SH-SY5Y (cell line): ENCODE results near the gene MEF2A.

Source experiments
- GATA2 ChIP-seq: IDR thresholded peaks from 2 replicates; pipeline ENCODE4 v1.6.1; 2011; ENCODE audit warnings: mild to moderate bottlenecking, low read depth, low read length
- GATA3 ChIP-seq: IDR thresholded peaks from 2 replicates; pipeline ENCODE4 v1.6.1; 2011; ENCODE audit warnings: low read depth, mild to moderate bottlenecking, low read length, moderate library complexity

The MEF2A gene

GRCh38 chr15:99613481-99613880 is 47.7 kb downstream of the MEF2A start:
- TF ChIP-seq GATA3 = no peak
- TF ChIP-seq GATA2 = no peak

GRCh38 chr15:99613887-99614647 is 48.3 kb downstream of the MEF2A start:
- TF ChIP-seq GATA3 = no peak

DNA sequence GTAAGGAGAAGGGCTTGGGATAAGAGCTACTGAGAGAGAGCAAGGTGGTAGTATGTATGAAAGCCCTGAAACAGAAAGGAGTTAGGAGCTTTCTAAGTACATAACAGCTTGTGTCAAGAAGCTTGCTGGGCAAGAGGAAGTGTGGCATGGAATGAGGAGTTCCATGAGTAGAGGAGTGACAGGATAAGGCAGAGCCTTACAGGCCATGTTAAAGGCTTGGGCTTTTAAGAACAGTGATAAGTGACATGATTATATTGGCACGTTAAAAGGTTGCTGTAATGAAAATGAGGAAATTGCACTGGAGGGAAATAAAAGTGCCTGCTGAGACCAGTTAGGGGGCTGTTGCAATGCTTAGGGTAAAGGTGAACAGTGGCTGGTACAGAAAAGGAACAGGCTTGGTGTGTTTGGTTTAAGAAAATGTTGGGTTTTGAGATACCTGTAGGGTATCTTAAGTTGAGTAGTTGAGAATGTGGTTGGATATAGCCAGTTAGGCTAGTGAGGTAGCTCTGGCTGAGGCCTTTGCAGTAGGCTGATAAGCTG is 49.0 kb downstream of the MEF2A start:
- TF ChIP-seq GATA3 = no peak
- no peak for TF ChIP-seq GATA2

DNA sequence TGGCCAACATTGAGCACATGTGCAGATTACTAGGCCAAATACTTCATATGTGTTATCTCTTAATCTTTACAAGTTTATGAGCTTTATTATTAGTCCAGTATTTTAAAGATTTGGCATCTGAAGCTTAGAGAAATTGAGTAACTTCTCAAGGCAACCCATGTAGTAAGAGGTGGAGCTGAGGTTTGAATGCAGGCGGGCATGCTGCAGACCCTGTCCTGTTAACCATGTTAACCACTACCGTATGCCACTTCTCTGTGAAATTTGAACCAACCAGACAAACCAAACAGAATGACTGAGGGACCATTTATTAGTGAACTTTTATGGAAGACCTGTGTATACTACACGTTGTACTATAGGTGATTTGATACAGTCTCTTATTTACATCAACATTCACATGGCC is 49.7 kb downstream of the MEF2A start:
- no peak for TF ChIP-seq GATA3
- no peak for TF ChIP-seq GATA2

- TF ChIP-seq GATA2 = no peak
- no peak for TF ChIP-seq GATA3
These were observed 50.3 kb downstream of the MEF2A start for GRCh38 chr15:99616129-99616528.

DNA sequence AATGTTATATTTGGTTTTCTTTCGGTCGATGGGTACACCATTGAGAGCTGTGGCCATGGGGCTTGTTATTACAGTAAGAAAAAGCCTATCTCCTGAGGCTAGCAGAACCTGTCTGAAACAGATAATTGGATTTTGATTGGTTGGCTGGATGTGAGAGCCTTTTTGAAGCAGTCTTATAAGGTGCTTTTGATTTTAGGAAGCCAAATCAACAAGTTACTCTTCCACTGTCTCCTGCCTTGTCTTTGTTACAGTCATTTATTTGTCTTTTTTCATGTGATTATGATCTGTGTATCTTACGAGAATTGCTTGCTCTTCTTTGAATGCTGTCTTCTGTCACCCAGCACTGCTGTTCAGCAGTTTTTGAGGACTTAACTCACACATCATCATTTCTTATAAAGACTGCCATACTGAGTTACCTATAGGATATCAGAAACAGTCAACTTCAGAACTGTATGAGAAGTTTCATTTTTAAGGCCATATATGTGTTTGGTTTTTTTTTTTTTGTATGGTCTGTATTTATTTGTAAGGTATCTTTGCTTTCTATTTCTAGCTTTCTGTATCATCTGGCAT is 51.1 kb downstream of the MEF2A start:
- TF ChIP-seq GATA2 = no peak
- no peak for TF ChIP-seq GATA3

DNA sequence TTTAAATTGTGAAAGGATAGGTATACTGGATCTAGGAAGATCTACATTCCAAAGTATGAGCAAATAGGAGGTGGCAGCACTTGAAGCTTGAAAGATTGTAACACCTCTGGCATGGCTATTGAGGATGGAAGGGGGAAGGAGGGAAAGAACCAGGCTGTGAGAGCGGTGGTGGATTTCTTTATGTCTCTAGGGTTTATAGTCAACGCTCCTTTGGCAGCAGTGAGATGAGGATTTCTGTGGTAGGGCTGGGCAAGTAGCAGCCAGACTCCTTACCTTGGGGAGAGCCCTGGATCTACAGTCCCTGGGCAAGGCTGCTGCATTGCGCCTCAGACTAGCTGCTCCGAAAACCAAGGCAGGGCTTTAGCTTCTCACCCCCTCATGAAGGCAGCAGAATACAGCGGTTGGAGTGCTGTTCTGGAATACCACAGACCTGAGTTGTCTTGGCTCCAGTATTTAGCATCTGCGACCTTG is 53.2 kb downstream of the MEF2A start:
- TF ChIP-seq GATA3 (no peak), GATA2 (no peak)

DNA sequence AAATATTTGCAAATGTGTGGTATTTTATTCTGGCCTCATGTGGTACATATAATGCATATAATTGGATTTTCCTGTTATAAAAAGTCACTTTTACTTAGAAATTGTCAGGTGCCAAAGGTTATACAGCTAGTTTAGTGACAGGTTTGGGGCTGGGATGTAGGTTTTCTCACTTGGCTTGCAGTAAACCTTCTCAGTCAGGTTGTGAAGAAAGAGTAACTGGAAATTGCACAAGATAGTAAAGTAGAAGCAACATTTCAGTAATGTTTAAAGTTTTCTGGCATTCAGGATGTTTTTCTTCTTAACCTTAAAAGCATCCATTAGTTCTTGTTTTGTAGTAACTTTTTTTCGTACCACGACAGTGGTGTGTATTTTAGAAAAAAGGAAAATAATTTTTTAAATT is 53.9 kb downstream of the MEF2A start:
- no peak for TF ChIP-seq GATA2
- TF ChIP-seq GATA3 = no peak

DNA sequence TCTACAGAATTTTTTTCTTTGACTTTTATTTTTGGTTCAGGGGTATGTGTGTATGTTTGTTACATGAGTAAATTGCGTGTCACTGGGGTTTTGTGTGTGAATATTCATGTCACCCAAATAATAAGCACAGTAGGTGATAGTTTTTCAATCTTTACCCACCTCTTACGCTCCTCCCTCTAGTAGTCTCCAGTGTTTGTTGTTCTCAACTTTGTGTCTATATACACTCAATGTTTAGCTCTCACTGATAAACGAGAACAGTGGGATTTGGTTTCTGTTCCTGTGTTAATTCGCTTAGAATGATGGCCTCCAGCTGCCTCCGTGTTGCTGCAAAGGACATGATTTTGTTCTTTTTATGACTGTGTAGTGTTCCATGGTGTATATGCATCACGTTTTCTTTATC is 54.4 kb downstream of the MEF2A start:
- TF ChIP-seq GATA2 (no peak), GATA3 (no peak)

- TF ChIP-seq GATA3 = no peak
- TF ChIP-seq GATA2 = no peak
These were observed 56.0 kb downstream of the MEF2A start for GRCh38 chr15:99621767-99622166.

- TF ChIP-seq GATA3 (no peak), GATA2 (no peak)
These were observed 62.7 kb downstream of the MEF2A start for GRCh38 chr15:99628374-99629001.

GRCh38 chr15:99630607-99631131 is 64.9 kb downstream of the MEF2A start:
- TF ChIP-seq GATA2 (no peak), GATA3 (no peak)

- TF ChIP-seq GATA2 = no peak
- no peak for TF ChIP-seq GATA3
These were observed 65.5 kb downstream of the MEF2A start for GRCh38 chr15:99631255-99631654.

- TF ChIP-seq GATA2 (no peak), GATA3 (no peak)
These were observed 66.7 kb downstream of the MEF2A start for GRCh38 chr15:99632521-99632920.
